ENCODE results near the gene PHLDB3. TPM values are rescaled to one million over a fixed set of nuclear protein-coding genes. Genes with fewer than 3 reads are reported as not detected.
"Not testable (repeated sequence)": the region's sequence is repeated elsewhere in the genome, so short reads cannot be mapped to it uniquely, and the experiment has no call there.

PHLDB3 gene
- total RNA-seq, 1 donor from 2014 or later: 6.7 TPM

- TF ChIP-seq CTCF (IDR thresholded peaks at IDR 0.05): no peak
- H3K4me3 Mint-ChIP-seq (ENCODE audit: unreplicated experiment): no peak overlapping the region
- peaks cover 24% of the 10 kb centered on the region for H3K27me3 Mint-ChIP-seq (ENCODE audit: unreplicated experiment)
- DNase-seq (ENCODE audit: extremely low spot score, unreplicated experiment): no peak
- H3K36me3 Mint-ChIP-seq (ENCODE audit: unreplicated experiment): no peaks in the 10 kb centered on the region
- no peaks in the 10 kb centered on the region for H3K9me3 Mint-ChIP-seq (ENCODE audit: unreplicated experiment)
- H3K4me1 Mint-ChIP-seq (ENCODE audit: unreplicated experiment): no peaks in the 10 kb centered on the region
- H3K27ac Mint-ChIP-seq (ENCODE audit: unreplicated experiment): no peak overlapping the region
These were observed 59.8 kb downstream of the PHLDB3 start for GRCh38 chr19:43444531-43445287.

GRCh38 chr19:43444091-43444490 lies 60.5 kb downstream of the PHLDB3 start:
- H3K4me3 Mint-ChIP-seq (ENCODE audit: unreplicated experiment); H3K36me3 Mint-ChIP-seq (ENCODE audit: unreplicated experiment); H3K4me1 Mint-ChIP-seq (ENCODE audit: unreplicated experiment); DNase-seq (ENCODE audit: extremely low spot score, unreplicated experiment); H3K9me3 Mint-ChIP-seq (ENCODE audit: unreplicated experiment); H3K27ac Mint-ChIP-seq (ENCODE audit: unreplicated experiment): not testable (repeated sequence)
- H3K27me3 Mint-ChIP-seq (ENCODE audit: unreplicated experiment): peaks cover 24% of the 10 kb centered on the region

GRCh38 chr19:43441716-43442115 lies 62.8 kb downstream of the PHLDB3 start:
- Mint-ChIP-seq H3K27me3 (ENCODE audit: unreplicated experiment) (peaks cover 20% of the 10 kb centered on the region), H3K27ac (ENCODE audit: unreplicated experiment) (no peak overlapping the region), H3K9me3 (ENCODE audit: unreplicated experiment) (no peaks in the 10 kb centered on the region), H3K4me1 (ENCODE audit: unreplicated experiment) (peaks cover 1% of the 10 kb centered on the region), H3K36me3 (ENCODE audit: unreplicated experiment) (no peaks in the 10 kb centered on the region), H3K4me3 (ENCODE audit: unreplicated experiment) (no peak overlapping the region)
- no peak for DNase-seq (ENCODE audit: extremely low spot score, unreplicated experiment)
- no peak for TF ChIP-seq CTCF (IDR thresholded peaks at IDR 0.05)

- Mint-ChIP-seq H3K27me3 (ENCODE audit: unreplicated experiment) (peaks cover 25% of the 10 kb centered on the region), H3K27ac (ENCODE audit: unreplicated experiment) (no peak overlapping the region), H3K4me3 (ENCODE audit: unreplicated experiment) (no peak overlapping the region), H3K9me3 (ENCODE audit: unreplicated experiment) (no peaks in the 10 kb centered on the region), H3K4me1 (ENCODE audit: unreplicated experiment) (peaks cover 1% of the 10 kb centered on the region), H3K36me3 (ENCODE audit: unreplicated experiment) (no peaks in the 10 kb centered on the region)
- no peak for DNase-seq (ENCODE audit: extremely low spot score, unreplicated experiment)
- TF ChIP-seq CTCF (IDR thresholded peaks at IDR 0.05): no peak
These were observed 64.9 kb downstream of the PHLDB3 start for GRCh38 chr19:43439709-43440063.

- H3K36me3 Mint-ChIP-seq (ENCODE audit: unreplicated experiment): no peaks in the 10 kb centered on the region
- no peak for DNase-seq (ENCODE audit: extremely low spot score, unreplicated experiment)
- H3K4me1 Mint-ChIP-seq (ENCODE audit: unreplicated experiment): peaks cover 1% of the 10 kb centered on the region
- H3K27ac Mint-ChIP-seq (ENCODE audit: unreplicated experiment): no peak overlapping the region
- peaks cover 27% of the 10 kb centered on the region for H3K27me3 Mint-ChIP-seq (ENCODE audit: unreplicated experiment)
- H3K9me3 Mint-ChIP-seq (ENCODE audit: unreplicated experiment): no peaks in the 10 kb centered on the region
- no peak overlapping the region for H3K4me3 Mint-ChIP-seq (ENCODE audit: unreplicated experiment)
- TF ChIP-seq CTCF (IDR thresholded peaks at IDR 0.05): no peak
These were observed 65.4 kb downstream of the PHLDB3 start for GRCh38 chr19:43439032-43439708.

Measured in osteocyte (in vitro differentiated cells).